IMR-90 (cell line): Measurements from ENCODE around the gene DOCK1. TPM values are rescaled to one million over a fixed set of nuclear protein-coding genes. Genes with fewer than 3 reads are reported as not detected.

Experiments used
- ATAC-seq: fragments of 200-7000 bp; cut with Tn5 transposase; 2 replicates; pipeline ENCODE4 v1.9.1; 2020; ENCODE audit warnings: low read depth, mild to moderate bottlenecking, moderate library complexity
- BruUV-seq: library from RNA; stranded (reverse); fragments of 400-500 nt; replicated peaks from 2 replicates; lab custom pipeline; 2021; lab: Mats Ljungman, UMichigan
- CTCF ChIA-PET: fragments of 300-600 bp; formaldehyde crosslinking; extraction: SDS; loops from one replicate; lab custom pipeline; 2021; ENCODE audit warnings: antibody characterized with exemption; lab: Yijun Ruan, JAX
- POLR2A ChIA-PET: fragments of 300-600 bp; sonication (Branson Sonifier 250); formaldehyde crosslinking; loops from one replicate; lab custom pipeline; 2022; ENCODE audit warnings: antibody characterized with exemption; ENCODE audit not compliant: unreplicated experiment; lab: Charles Lee
- DNase-seq: peaks from one replicate; pipeline ENCODE4 v3.0.0; 2013
- H2AFZ ChIP-seq: replicated peaks from 2 replicates; pipeline ENCODE3; 2013; ENCODE audit warnings: low read length, mild to moderate bottlenecking; ENCODE audit not compliant: poor library complexity
- H2AK5ac ChIP-seq: 2 replicates; pipeline ENCODE4 v1.6.1; 2013; ENCODE audit warnings: low read depth, low read length, inconsistent platforms
- H2AK9ac ChIP-seq: replicated peaks from 2 replicates; pipeline ENCODE3; 2013; ENCODE audit warnings: mild to moderate bottlenecking, low read depth, low read length, moderate library complexity; ENCODE audit not compliant: poor library complexity
- H2BK120ac ChIP-seq: 2 replicates; pipeline ENCODE4 v1.6.1; 2013; ENCODE audit warnings: low read depth, low read length, inconsistent platforms
- H2BK15ac ChIP-seq: 3 replicates; pipeline ENCODE4 v1.6.1; 2013; ENCODE audit warnings: low read depth, low read length, inconsistent platforms
- H2BK20ac ChIP-seq: 2 replicates; pipeline ENCODE4 v1.6.1; 2013; ENCODE audit warnings: low read depth, mild to moderate bottlenecking, inconsistent platforms, low read length, moderate library complexity
- H2BK5ac ChIP-seq: 2 replicates; pipeline ENCODE4 v1.6.1; 2013; ENCODE audit warnings: mild to moderate bottlenecking, low read depth, low read length, inconsistent platforms; ENCODE audit not compliant: poor library complexity, severe bottlenecking
- H3K14ac ChIP-seq: replicated peaks from 2 replicates; pipeline ENCODE4 v1.6.1; 2013; ENCODE audit warnings: low read depth, low read length, inconsistent platforms
- H3K18ac ChIP-seq: 2 replicates; pipeline ENCODE4 v1.6.1; 2013; ENCODE audit warnings: low read depth, low read length, control low read depth
- H3K23ac ChIP-seq: 2 replicates; pipeline ENCODE4 v1.6.1; 2013; ENCODE audit warnings: low read depth, low read length, inconsistent platforms
- H3K27ac ChIP-seq: 2 replicates; pipeline ENCODE4 v1.5.1; 2013; ENCODE audit warnings: mild to moderate bottlenecking, control low read depth, low read length; ENCODE audit not compliant: insufficient read depth
- H3K27me3 ChIP-seq: 2 replicates; pipeline ENCODE4 v1.6.1; 2013; ENCODE audit warnings: low read length; ENCODE audit not compliant: control insufficient read depth, insufficient read depth
- H3K36me3 ChIP-seq: 2 replicates; pipeline ENCODE4 v1.6.1; 2013; ENCODE audit warnings: low read length, mixed read lengths; ENCODE audit not compliant: control insufficient read depth, insufficient read depth
- H3K4ac ChIP-seq: 2 replicates; pipeline ENCODE4 v1.6.1; 2013; ENCODE audit warnings: low read depth, low read length, inconsistent platforms
- H3K4me1 ChIP-seq: 2 replicates; pipeline ENCODE4 v1.6.1; 2013; ENCODE audit warnings: low read length, mixed read lengths; ENCODE audit not compliant: control insufficient read depth, insufficient read depth
- H3K4me2 ChIP-seq: 2 replicates; pipeline ENCODE4 v1.6.1; 2013; ENCODE audit warnings: low read depth, mild to moderate bottlenecking, control low read depth, low read length, moderate library complexity
- H3K4me3 ChIP-seq: 2 replicates; pipeline ENCODE4 v1.5.1; 2013; ENCODE audit warnings: low read depth, mild to moderate bottlenecking, control low read depth, low read length, moderate library complexity; ENCODE audit not compliant: insufficient read depth
- H3K56ac ChIP-seq: 2 replicates; pipeline ENCODE4 v1.6.1; 2013; ENCODE audit warnings: low read length, inconsistent platforms; ENCODE audit not compliant: insufficient read depth; ENCODE audit errors: extremely low read depth
- H3K79me1 ChIP-seq, 2 experiments: 2 replicates each; pipeline ENCODE4 v1.6.1; 2013; ENCODE audit warnings: low read length in 2 of 2, inconsistent platforms in 1 of 2, low read depth in 1 of 2
- H3K9ac ChIP-seq: 2 replicates; pipeline ENCODE4 v1.6.1; 2013; ENCODE audit warnings: low read depth, low read length, control low read depth
- H3K9me1 ChIP-seq: 2 replicates; pipeline ENCODE4 v1.6.1; 2013; ENCODE audit warnings: low read length, inconsistent platforms; ENCODE audit not compliant: insufficient read depth
- H3K9me3 ChIP-seq: 2 replicates; pipeline ENCODE4 v1.6.1; 2013; ENCODE audit warnings: low read length; ENCODE audit not compliant: control insufficient read depth, insufficient read depth
- H4K20me1 ChIP-seq: 2 replicates; pipeline ENCODE4 v1.6.1; 2013; ENCODE audit warnings: low read length, inconsistent platforms; ENCODE audit not compliant: insufficient read depth
- H4K5ac ChIP-seq: 2 replicates; pipeline ENCODE4 v1.6.1; 2013; ENCODE audit warnings: mild to moderate bottlenecking, low read depth, low read length, control low read depth
- H4K8ac ChIP-seq, 2 experiments: 2 replicates each; pipeline ENCODE4 v1.6.1; 2013; ENCODE audit warnings: low read depth in 2 of 2, low read length in 2 of 2, control low read depth in 1 of 2, inconsistent platforms in 1 of 2
- H4K91ac ChIP-seq: 2 replicates; pipeline ENCODE4 v1.6.1; 2013; ENCODE audit warnings: low read depth, low read length, inconsistent platforms; ENCODE audit not compliant: insufficient read depth
- BHLHE40 ChIP-seq: fragments of 150-350 bp; IDR thresholded peaks from 2 replicates; pipeline ENCODE4 v1.6.1; 2016; ENCODE audit warnings: mild to moderate bottlenecking, low read depth, low read length
- NFE2L2 ChIP-seq: fragments of 150-350 bp; IDR thresholded peaks from 2 replicates; pipeline ENCODE4 v1.6.1; 2016; ENCODE audit warnings: low read depth, mild to moderate bottlenecking, low read length
- WGBS, 2 experiments: methylation state at CpG; one replicate each; pipeline versions ENCODE4 v1.1.5 to v1.1.7; 2013; ENCODE audit warnings: missing lambda C conversion rate in 2 of 2; ENCODE audit not compliant: insufficient read length in 1 of 2; ENCODE audit errors: extremely low coverage in 2 of 2; 5-methylcytosine and 5-hydroxymethylcytosine counted together
- dilution Hi-C: fragments of 300-500 bp; cut with HindIII; formaldehyde crosslinking; loops from one replicate; pipeline ENCODE4 v1.14.3; 2018; ENCODE audit warnings: low sequenced_read_pairs; ENCODE audit not compliant: unreplicated experiment
- in situ Hi-C: fragments of 300-500 bp; cut with MboI; formaldehyde crosslinking; loops from 3 replicates; pipeline ENCODE4 v1.14.3; 2019; ENCODE audit warnings: low sequenced_read_pairs, inconsistent platforms, mixed read lengths
- intact Hi-C: fragments of 100-400 bp; cut with micrococcal nuclease; formaldehyde crosslinking; loops from 2 replicates; pipeline ENCODE4 v1.10.0; 2022
- polyA plus RNA-seq, 3 experiments: library from polyadenylated mRNA; depleted of rRNA; stranded (reverse); fragments of >200 nt; gene quantifications; 2 replicates each; pipeline ENCODE4 v1.2.3, GENCODE V29; 2012; ENCODE audit warnings: low replicate concordance in 1 of 3
- total RNA-seq: library from RNA; depleted of rRNA; stranded (reverse); fragments of >200 nt; gene quantifications from 2 replicates; pipeline ENCODE4 v1.2.3, GENCODE V29; 2012

Gene DOCK1
- total and polyA plus RNA-seq, 2 of the 4 experiments (the other 2 are of a cell fraction) = 28.2 to 71.0 TPM

- ATAC-seq (no peak), DNase-seq (no peak)
- no peak overlapping the region for H3K4me2 ChIP-seq
- peaks cover 12 to 18% of the 10 kb centered on the region in 2 experiments; a peak in 3 of 4 replicates for H3K79me1 ChIP-seq
- TF ChIP-seq BHLHE40 (no peak), NFE2L2 (no peak)
- POLR2A ChIA-PET = no interaction called here
- no peak overlapping the region for H3K27ac ChIP-seq
- no peak overlapping the region for H3K56ac ChIP-seq
- no peaks in the 10 kb centered on the region for H3K27me3 ChIP-seq
- H4K20me1 ChIP-seq = 0 out of 2 replicates have a peak, but pooled peaks cover 3% of the 10 kb centered on the region
- no peak overlapping the region for H2AK9ac ChIP-seq
- 100% methylated on average over 1 of the region's 10 CpGs; no CpG with 5 or more reads in 1 of the 2 experiments for WGBS, 2 experiments
- no peak overlapping the region for H4K91ac ChIP-seq
- no TSS peak for BruUV-seq
- no peak overlapping the region for H3K18ac ChIP-seq
- H2BK20ac ChIP-seq = no peak overlapping the region
- CTCF ChIA-PET = no interaction called here
- in situ Hi-C loops (no loop called here), intact Hi-C loops (loop anchor here (10.0 kb wide), 1 partner anchor 773 kb away; no protein-coding TSS in a partner anchor), dilution Hi-C loops (no loop called here)
- no peak overlapping the region for H2BK5ac ChIP-seq
- no peak overlapping the region for H3K14ac ChIP-seq
- H3K9ac ChIP-seq = no peak overlapping the region
- no peak overlapping the region for H2AK5ac ChIP-seq
- H3K36me3 ChIP-seq = peaks cover 30% of the 10 kb centered on the region
- H4K5ac ChIP-seq = no peak overlapping the region
- peaks cover 16% of the 10 kb centered on the region for H3K9me1 ChIP-seq
- no peak overlapping the region for H2BK15ac ChIP-seq
- H2AFZ ChIP-seq = no peak overlapping the region
- no peak overlapping the region for H3K4me3 ChIP-seq
- H3K4ac ChIP-seq = no peak overlapping the region
- H3K4me1 ChIP-seq = no peaks in the 10 kb centered on the region
- no peak overlapping the region for H3K23ac ChIP-seq
- H4K8ac ChIP-seq = no peak overlapping the region
- H3K9me3 ChIP-seq = no peaks in the 10 kb centered on the region
- no peak overlapping the region for H2BK120ac ChIP-seq
These were observed 176.7 kb downstream of the DOCK1 start for GRCh38 chr10:127081851-127082345.
